SK-N-SH (cell line): ENCODE data around the gene CCP110. TPM values are rescaled to one million over a fixed set of nuclear protein-coding genes. Genes with fewer than 3 reads are reported as not detected.

Experiments used
- CTCF ChIA-PET: fragments of 300-600, 350-600 bp; formaldehyde crosslinking; extraction: SDS; loops from one replicate; lab custom pipeline; 2021; lab: Yijun Ruan, JAX
- POLR2A ChIA-PET: fragments of 350-600 bp; sonication (Branson Sonifier 250); formaldehyde crosslinking; extraction: SDS; loops from one replicate; lab custom pipeline; 2020; ENCODE audit warnings: antibody characterized with exemption, inconsistent platforms; lab: Yijun Ruan, JAX
- DNase-seq: peaks from one replicate; pipeline ENCODE4 v3.0.0; 2012
- H2AFZ ChIP-seq: fragments of 200-600 bp; sonication (generic); 2 replicates; pipeline ENCODE4 v1.8.1; 2016; ENCODE audit warnings: antibody characterized with exemption, mild to moderate bottlenecking, low read depth
- H3F3A ChIP-seq: fragments of 200-600 bp; sonication (generic); replicated peaks from 2 replicates; pipeline ENCODE3; 2016; ENCODE audit warnings: antibody characterized with exemption, mild to moderate bottlenecking; ENCODE audit not compliant: insufficient read depth
- H3K27ac ChIP-seq, 2 experiments: fragments of 200-500 bp in 1 of 2; fragments of 200-600 bp in 1 of 2; sonication (Bioruptor generic) in 1 of 2; sonication (generic), shearing (Covaris generic) in 1 of 2; 2 replicates each; pipeline versions ENCODE4 v1.5.1 to v1.6.1; 2014 to 2016; ENCODE audit warnings: low read depth in 2 of 2, inconsistent platforms in 1 of 2, low read length in 1 of 2, mild to moderate bottlenecking in 1 of 2, mixed read lengths in 1 of 2
- H3K27me3 ChIP-seq: fragments of 200-600 bp; sonication (generic), shearing (Covaris generic); 2 replicates; pipeline ENCODE4 v1.6.1; 2016; ENCODE audit warnings: mixed run types; ENCODE audit not compliant: insufficient read depth
- H3K36me3 ChIP-seq, 2 experiments: fragments of 200-500 bp in 1 of 2; fragments of 200-600 bp in 1 of 2; sonication (Bioruptor generic) in 1 of 2; sonication (generic) in 1 of 2; replicated peaks in 1 of 2; 2 replicates each; pipeline versions ENCODE3 to v1.5.1; 2014 to 2016; ENCODE audit warnings: low read length in 1 of 2, mild to moderate bottlenecking in 1 of 2; ENCODE audit not compliant: insufficient read depth in 2 of 2, control insufficient read depth in 1 of 2
- H3K4me1 ChIP-seq, 2 experiments: fragments of 200-500 bp in 1 of 2; fragments of 200-600 bp in 1 of 2; sonication (Bioruptor generic) in 1 of 2; sonication (generic), shearing (Covaris generic) in 1 of 2; 2 replicates each; pipeline versions ENCODE4 v1.5.1 to v1.6.1; 2014 to 2016; ENCODE audit warnings: low read depth in 1 of 2, low read length in 1 of 2, mixed run types in 1 of 2; ENCODE audit not compliant: insufficient read depth in 2 of 2, control insufficient read depth in 1 of 2
- H3K4me2 ChIP-seq: fragments of 200-600 bp; sonication (generic), shearing (Covaris generic); 2 replicates; pipeline ENCODE4 v1.6.1; 2017; ENCODE audit warnings: mixed run types
- H3K4me3 ChIP-seq, 2 experiments: fragments of 200-500 bp in 1 of 2; fragments of 200-600 bp in 1 of 2; sonication (Bioruptor generic) in 1 of 2; sonication (generic), shearing (Covaris generic) in 1 of 2; 2 replicates each; pipeline versions ENCODE4 v1.5.1 to v1.8.1; 2014 to 2016; ENCODE audit warnings: low read depth in 2 of 2, inconsistent platforms in 1 of 2, low read length in 1 of 2, mild to moderate bottlenecking in 1 of 2, mixed read lengths in 1 of 2, moderate library complexity in 1 of 2
- H3K79me2 ChIP-seq: fragments of 200-600 bp; sonication (generic); 2 replicates; pipeline ENCODE4 v1.8.1; 2017; ENCODE audit warnings: mild to moderate bottlenecking; ENCODE audit not compliant: insufficient read depth
- H3K9ac ChIP-seq: fragments of 200-600 bp; sonication (generic); 2 replicates; pipeline ENCODE4 v1.6.1; 2017; ENCODE audit warnings: mixed run types
- H3K9me2 ChIP-seq: fragments of 200-600 bp; sonication (generic); 2 replicates; pipeline ENCODE4 v1.6.1; 2017; ENCODE audit warnings: mixed run types
- H3K9me3 ChIP-seq: fragments of 200-600 bp; sonication (generic); 2 replicates; pipeline ENCODE4 v1.6.1; 2017; ENCODE audit warnings: mixed run types, mild to moderate bottlenecking, moderate library complexity
- H4K20me1 ChIP-seq: fragments of 200-600 bp; sonication (generic); 2 replicates; pipeline ENCODE4 v1.6.1; 2017; ENCODE audit warnings: mild to moderate bottlenecking, mixed run types; ENCODE audit not compliant: insufficient read depth
- EP300 ChIP-seq, 2 experiments: IDR thresholded peaks; 2 replicates each; pipeline versions ENCODE4 v1.4.0 to v1.6.1; 2012; ENCODE audit warnings: borderline replicate concordance in 1 of 2, low read depth in 1 of 2, low read length in 1 of 2
- EZH2phosphoT487 ChIP-seq: fragments of 200-600 bp; sonication (generic); IDR thresholded peaks from 2 replicates; pipeline ENCODE4 v1.6.1; 2017; ENCODE audit warnings: low read depth, mixed run types, mild to moderate bottlenecking, antibody characterized with exemption, moderate library complexity, borderline replicate concordance
- FOXM1 ChIP-seq: IDR thresholded peaks from 2 replicates; pipeline ENCODE4 v1.4.0; 2012; ENCODE audit warnings: low read depth, mild to moderate bottlenecking
- GABPA ChIP-seq: IDR thresholded peaks from 2 replicates; pipeline ENCODE4 v1.4.0; 2012; ENCODE audit warnings: low read depth, mild to moderate bottlenecking
- GATA2 ChIP-seq: sonication (generic); formaldehyde crosslinking; IDR thresholded peaks from 2 replicates; pipeline ENCODE4 v1.5.0; 2020; ENCODE audit warnings: mild to moderate bottlenecking, missing genetic modification reagents
- MEF2A ChIP-seq: IDR thresholded peaks from 2 replicates; pipeline ENCODE4 v1.4.0; 2012; ENCODE audit warnings: low read depth, borderline replicate concordance
- NFIC ChIP-seq: IDR thresholded peaks from 2 replicates; pipeline ENCODE4 v1.4.0; 2012; ENCODE audit warnings: borderline replicate concordance
- NRF1 ChIP-seq: IDR thresholded peaks from 2 replicates; pipeline ENCODE4 v1.6.1; 2012; ENCODE audit warnings: low read depth, mild to moderate bottlenecking, low read length
- POLR2AphosphoS5 ChIP-seq: IDR thresholded peaks from 2 replicates; pipeline ENCODE4 v1.6.1; 2012; ENCODE audit warnings: low read depth, low read length
- RAD21 ChIP-seq: IDR thresholded peaks from 2 replicates; pipeline ENCODE4 v1.6.1; 2012; ENCODE audit warnings: mild to moderate bottlenecking, low read length
- WGBS: methylation state at CpG from one replicate; pipeline ENCODE4 v1.1.6; 2017; ENCODE audit warnings: low lambda C conversion rate; 5-methylcytosine and 5-hydroxymethylcytosine counted together
- polyA plus RNA-seq, 3 experiments: library from polyadenylated mRNA; depleted of rRNA; stranded (reverse); fragments of >200 nt; gene quantifications; 2 replicates each; pipeline ENCODE4 v1.2.3, GENCODE V29; 2012
- TF ChIP-seq, protein P1 (sequence below): IDR thresholded peaks from 2 replicates; pipeline ENCODE4 v1.4.0; 2012; ENCODE audit warnings: low read depth
- TF ChIP-seq, protein P2 (sequence below): IDR thresholded peaks from 2 replicates; pipeline ENCODE4 v1.4.0; 2012; ENCODE audit warnings: low read depth, borderline replicate concordance
- TF ChIP-seq, protein P3 (sequence below): fragments of 150-350 bp; IDR thresholded peaks from 2 replicates; pipeline ENCODE4 v1.6.1; 2017; ENCODE audit warnings: antibody characterized with exemption, low read length, low read depth, borderline replicate concordance
- TF ChIP-seq, protein P4 (sequence below): IDR thresholded peaks from 2 replicates; pipeline ENCODE4; 2012
- TF ChIP-seq, protein P5 (sequence below): IDR thresholded peaks from 2 replicates; pipeline ENCODE4 v1.4.0; 2012; ENCODE audit warnings: low read depth, borderline replicate concordance
- TF ChIP-seq, protein P6 (sequence below): fragments of 200-600 bp; sonication (generic); IDR thresholded peaks from 2 replicates; pipeline ENCODE4 v1.6.1; 2017; ENCODE audit warnings: antibody characterized with exemption, mild to moderate bottlenecking, moderate library complexity

Gene CCP110
- polyA plus RNA-seq, 1 of the 3 experiments (the other 2 are of a cell fraction) = 5.4 TPM

DNA sequence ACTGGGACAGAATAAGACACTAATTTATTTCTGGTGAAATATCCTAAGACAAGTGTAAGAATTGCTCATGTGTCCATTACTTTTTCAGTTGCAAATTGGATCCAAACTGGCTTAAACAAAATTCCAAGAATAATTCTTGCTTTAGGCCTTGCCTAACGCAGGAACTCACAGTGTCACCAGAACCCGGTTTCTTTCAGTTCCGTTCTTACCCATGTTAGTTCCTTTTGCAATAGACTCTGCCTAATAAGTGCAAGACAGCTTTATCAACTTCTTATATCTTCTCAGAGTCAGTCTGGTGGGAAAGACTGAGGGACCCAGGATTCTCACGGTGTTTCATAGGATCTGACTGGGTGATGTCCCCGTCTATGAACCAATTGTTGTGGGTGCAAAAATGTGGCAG is 26.6 kb upstream of the CCP110 start:
- H3K4me1 ChIP-seq = no peaks in the 10 kb centered on the region
- H4K20me1 ChIP-seq = no peaks in the 10 kb centered on the region
- H3K79me2 ChIP-seq = no peaks in the 10 kb centered on the region
- no peaks in the 10 kb centered on the region for H3F3A ChIP-seq
- H3K4me3 ChIP-seq = no peak overlapping the region
- no peaks in the 10 kb centered on the region for H3K9me3 ChIP-seq
- no peak overlapping the region for H2AFZ ChIP-seq
- no peak overlapping the region for H3K27ac ChIP-seq
- H3K9me2 ChIP-seq = no peaks in the 10 kb centered on the region
- ChIA-PET POLR2A (no interaction called here), CTCF (interaction anchor here (0.8 kb wide), 1 partner anchor 14 kb away, joined by 3 read pairs; no protein-coding TSS in a partner anchor)
- no peak for DNase-seq
- no peaks in the 10 kb centered on the region for H3K27me3 ChIP-seq
- TF ChIP-seq GATA2 (CRISPR knock-in tag) (no peak), POLR2AphosphoS5 (no peak), FOXM1 (no peak), EP300 (IDR thresholded peaks at IDR 0.05; ENCODE audit: borderline replicate concordance in 1 of 2, low read depth in 1 of 2, low read length in 1 of 2) (no peak), MEF2A (no peak), RAD21 (no peak), EZH2phosphoT487 (no peak), NFIC (no peak), GABPA (no peak), NRF1 (no peak)
- TF ChIP-seq, protein P1, sequence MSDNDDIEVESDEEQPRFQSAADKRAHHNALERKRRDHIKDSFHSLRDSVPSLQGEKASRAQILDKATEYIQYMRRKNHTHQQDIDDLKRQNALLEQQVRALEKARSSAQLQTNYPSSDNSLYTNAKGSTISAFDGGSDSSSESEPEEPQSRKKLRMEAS = no peak
- TF ChIP-seq, protein P2, sequence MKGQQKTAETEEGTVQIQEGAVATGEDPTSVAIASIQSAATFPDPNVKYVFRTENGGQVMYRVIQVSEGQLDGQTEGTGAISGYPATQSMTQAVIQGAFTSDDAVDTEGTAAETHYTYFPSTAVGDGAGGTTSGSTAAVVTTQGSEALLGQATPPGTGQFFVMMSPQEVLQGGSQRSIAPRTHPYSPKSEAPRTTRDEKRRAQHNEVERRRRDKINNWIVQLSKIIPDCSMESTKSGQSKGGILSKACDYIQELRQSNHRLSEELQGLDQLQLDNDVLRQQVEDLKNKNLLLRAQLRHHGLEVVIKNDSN = no peak
- TF ChIP-seq, protein P3, sequence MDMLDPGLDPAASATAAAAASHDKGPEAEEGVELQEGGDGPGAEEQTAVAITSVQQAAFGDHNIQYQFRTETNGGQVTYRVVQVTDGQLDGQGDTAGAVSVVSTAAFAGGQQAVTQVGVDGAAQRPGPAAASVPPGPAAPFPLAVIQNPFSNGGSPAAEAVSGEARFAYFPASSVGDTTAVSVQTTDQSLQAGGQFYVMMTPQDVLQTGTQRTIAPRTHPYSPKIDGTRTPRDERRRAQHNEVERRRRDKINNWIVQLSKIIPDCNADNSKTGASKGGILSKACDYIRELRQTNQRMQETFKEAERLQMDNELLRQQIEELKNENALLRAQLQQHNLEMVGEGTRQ = no peak
- TF ChIP-seq, protein P4, sequence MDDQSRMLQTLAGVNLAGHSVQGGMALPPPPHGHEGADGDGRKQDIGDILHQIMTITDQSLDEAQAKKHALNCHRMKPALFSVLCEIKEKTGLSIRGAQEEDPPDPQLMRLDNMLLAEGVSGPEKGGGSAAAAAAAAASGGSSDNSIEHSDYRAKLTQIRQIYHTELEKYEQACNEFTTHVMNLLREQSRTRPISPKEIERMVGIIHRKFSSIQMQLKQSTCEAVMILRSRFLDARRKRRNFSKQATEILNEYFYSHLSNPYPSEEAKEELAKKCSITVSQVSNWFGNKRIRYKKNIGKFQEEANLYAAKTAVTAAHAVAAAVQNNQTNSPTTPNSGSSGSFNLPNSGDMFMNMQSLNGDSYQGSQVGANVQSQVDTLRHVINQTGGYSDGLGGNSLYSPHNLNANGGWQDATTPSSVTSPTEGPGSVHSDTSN = no peak
- TF ChIP-seq, protein P5, sequence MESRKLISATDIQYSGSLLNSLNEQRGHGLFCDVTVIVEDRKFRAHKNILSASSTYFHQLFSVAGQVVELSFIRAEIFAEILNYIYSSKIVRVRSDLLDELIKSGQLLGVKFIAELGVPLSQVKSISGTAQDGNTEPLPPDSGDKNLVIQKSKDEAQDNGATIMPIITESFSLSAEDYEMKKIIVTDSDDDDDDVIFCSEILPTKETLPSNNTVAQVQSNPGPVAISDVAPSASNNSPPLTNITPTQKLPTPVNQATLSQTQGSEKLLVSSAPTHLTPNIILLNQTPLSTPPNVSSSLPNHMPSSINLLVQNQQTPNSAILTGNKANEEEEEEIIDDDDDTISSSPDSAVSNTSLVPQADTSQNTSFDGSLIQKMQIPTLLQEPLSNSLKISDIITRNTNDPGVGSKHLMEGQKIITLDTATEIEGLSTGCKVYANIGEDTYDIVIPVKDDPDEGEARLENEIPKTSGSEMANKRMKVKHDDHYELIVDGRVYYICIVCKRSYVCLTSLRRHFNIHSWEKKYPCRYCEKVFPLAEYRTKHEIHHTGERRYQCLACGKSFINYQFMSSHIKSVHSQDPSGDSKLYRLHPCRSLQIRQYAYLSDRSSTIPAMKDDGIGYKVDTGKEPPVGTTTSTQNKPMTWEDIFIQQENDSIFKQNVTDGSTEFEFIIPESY = no peak
- TF ChIP-seq, protein P6, sequence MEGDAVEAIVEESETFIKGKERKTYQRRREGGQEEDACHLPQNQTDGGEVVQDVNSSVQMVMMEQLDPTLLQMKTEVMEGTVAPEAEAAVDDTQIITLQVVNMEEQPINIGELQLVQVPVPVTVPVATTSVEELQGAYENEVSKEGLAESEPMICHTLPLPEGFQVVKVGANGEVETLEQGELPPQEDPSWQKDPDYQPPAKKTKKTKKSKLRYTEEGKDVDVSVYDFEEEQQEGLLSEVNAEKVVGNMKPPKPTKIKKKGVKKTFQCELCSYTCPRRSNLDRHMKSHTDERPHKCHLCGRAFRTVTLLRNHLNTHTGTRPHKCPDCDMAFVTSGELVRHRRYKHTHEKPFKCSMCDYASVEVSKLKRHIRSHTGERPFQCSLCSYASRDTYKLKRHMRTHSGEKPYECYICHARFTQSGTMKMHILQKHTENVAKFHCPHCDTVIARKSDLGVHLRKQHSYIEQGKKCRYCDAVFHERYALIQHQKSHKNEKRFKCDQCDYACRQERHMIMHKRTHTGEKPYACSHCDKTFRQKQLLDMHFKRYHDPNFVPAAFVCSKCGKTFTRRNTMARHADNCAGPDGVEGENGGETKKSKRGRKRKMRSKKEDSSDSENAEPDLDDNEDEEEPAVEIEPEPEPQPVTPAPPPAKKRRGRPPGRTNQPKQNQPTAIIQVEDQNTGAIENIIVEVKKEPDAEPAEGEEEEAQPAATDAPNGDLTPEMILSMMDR = no peak
- peaks cover 5 to 15% of the 10 kb centered on the region in 2 experiments for H3K36me3 ChIP-seq
- 67% methylated on average over 5 of the region's 5 CpGs for WGBS
- no peak overlapping the region for H3K4me2 ChIP-seq
- H3K9ac ChIP-seq = no peak overlapping the region
